Heart left ventricle (tissue), 16 donors: ENCODE results near the gene COG4. TPM values are rescaled to one million over a fixed set of nuclear protein-coding genes. Genes with fewer than 3 reads are reported as not detected.

ENCODE experiments used
- ATAC-seq, 4 donors: fragments of 200-7000 bp; cut with Tn5 transposase; one replicate each; pipeline ENCODE4 v1.9.1; 2020 to 2022; ENCODE audit warnings: moderate library complexity in 4 of 4, mild to moderate bottlenecking in 3 of 4, moderate number of reproducible peaks in 1 of 4
- DNase-seq, 5 donors: peaks; one replicate each; pipeline ENCODE4 v3.0.0-alpha.2; 2020
- H3K27ac ChIP-seq, 12 donors: fragments of 200-600 bp; sonication (generic) in 4 of 12; one replicate each; pipeline versions ENCODE4 v1.5.0 to v1.8.0; 2016 to 2022; ENCODE audit warnings: mild to moderate bottlenecking in 2 of 12
- H3K27me3 ChIP-seq, 9 donors: fragments of 200-600 bp; sonication (generic) in 2 of 9; one replicate each; pipeline versions ENCODE4 v1.5.1 to v1.8.0; 2016 to 2022; ENCODE audit warnings: mild to moderate bottlenecking in 3 of 9
- H3K36me3 ChIP-seq, 9 donors: fragments of 200-600 bp; sonication (generic) in 2 of 9; one replicate each; pipeline versions ENCODE4 v1.5.0 to v1.8.0; 2018 to 2022; ENCODE audit warnings: mild to moderate bottlenecking in 2 of 9
- H3K4me1 ChIP-seq, 12 donors: fragments of 200-600 bp; sonication (generic) in 4 of 12; one replicate each; pipeline versions ENCODE4 v1.5.0 to v1.8.0; 2016 to 2022; ENCODE audit warnings: mild to moderate bottlenecking in 3 of 12
- H3K4me3 ChIP-seq, 12 donors: fragments of 200-600 bp; sonication (generic) in 4 of 12; one replicate each; pipeline versions ENCODE4 v1.5.0 to v1.8.0; 2017 to 2022; ENCODE audit warnings: mild to moderate bottlenecking in 9 of 12, moderate library complexity in 4 of 12
- H3K9me3 ChIP-seq, 12 donors: fragments of 200-600 bp; sonication (generic) in 4 of 12; one replicate each; pipeline versions ENCODE4 v1.5.0 to v1.8.0; 2016 to 2022; ENCODE audit warnings: mild to moderate bottlenecking in 1 of 12
- POLR2A ChIP-seq, 2 donors: fragments of 450-650 bp; IDR thresholded peaks; one replicate each; pipeline ENCODE4 v1.6.1; 2017; ENCODE audit warnings: antibody characterized with exemption in 2 of 2, mild to moderate bottlenecking in 2 of 2, moderate library complexity in 2 of 2
- WGBS, 4 donors: extraction: QIAGEN DNeasy Blood & Tissue Kit in 2 of 4; methylation state at CpG; one replicate each; pipeline versions ENCODE4 v1.1.5 to v1.1.7; 2013 to 2018; 5-methylcytosine and 5-hydroxymethylcytosine counted together
- intact Hi-C, 10 donors: fragments of 100-400 bp; cut with DNase I; formaldehyde crosslinking; loops; one replicate each; pipeline versions ENCODE4 v1.11.1 to v1.14.2; 2022
- polyA plus RNA-seq, 2 donors: library from polyadenylated mRNA; stranded (reverse); fragments of 200-250 nt; gene quantifications; one replicate each; pipeline ENCODE4 v1.2.3, GENCODE V29; 2013
- total RNA-seq, 9 donors: library from RNA; depleted of rRNA in 2 of 9; stranded (reverse); fragments of >200 nt in 2 of 9; fragmentation: NEBNext Ultra II Directional in 3 of 9; extraction: Animal tissue kit (Norgen Biotek cat#: 25700) in 3 of 9; gene quantifications; one replicate each; pipeline versions ENCODE4 v1.1.0 to v1.2.4, GENCODE V29; 2016 to 2023
- TF ChIP-seq, protein P1 (sequence below), 12 donors: fragments of 200-600 bp; sonication (generic) in 4 of 12; IDR thresholded peaks; one replicate each; pipeline versions ENCODE4 v1.5.0 to v1.8.0; 2018 to 2022; ENCODE audit warnings: antibody characterized with exemption in 12 of 12, mild to moderate bottlenecking in 5 of 12
- donor health status: ischemic (EF 13 %, LVEDD 7.1; RV severe dilation, severe dysfunction).
- donor health status: healthy with polysubstance abuse.
- donor health status: DM: no; HTN: yes; CAD: no.
- donor health status: DM: no; HTN: no; CAD: no.
- donor health status: ischemic (EF 25% LVEDD 6.9; RV normal size, moderate dysfunction).
- donor health status: ischemic (EF 25% LVEDD 5.7; RV mildly dilated, moderate dysfunction).
- donor health status: healthy.
- donor health status: DM: yes; HTN: yes; CAD: no.
- donor health status: ischemic (EF 35%, LVEDD 5.7; RV mildly dilated, moderate dysfunction).
- donor health status: nonischemic (EF 11% LVEDD 7.7; RV severe dilation, severe dysfunction).
- donor health status: DM: yes; HTN: yes; CAD: no.
- donor health status: PGD.
- donor health status: ischemic (EF 29% LVEDD 5.4; RV normal size, mild dysfunction).
- donor health status: nonischemic (EF 23%, LVEDD 6.1; RV moderate dilation, normal function).

Gene COG4
- total and polyA plus RNA-seq, 11 donors = 30.7 to 45.7 (median 39.8) TPM

DNA sequence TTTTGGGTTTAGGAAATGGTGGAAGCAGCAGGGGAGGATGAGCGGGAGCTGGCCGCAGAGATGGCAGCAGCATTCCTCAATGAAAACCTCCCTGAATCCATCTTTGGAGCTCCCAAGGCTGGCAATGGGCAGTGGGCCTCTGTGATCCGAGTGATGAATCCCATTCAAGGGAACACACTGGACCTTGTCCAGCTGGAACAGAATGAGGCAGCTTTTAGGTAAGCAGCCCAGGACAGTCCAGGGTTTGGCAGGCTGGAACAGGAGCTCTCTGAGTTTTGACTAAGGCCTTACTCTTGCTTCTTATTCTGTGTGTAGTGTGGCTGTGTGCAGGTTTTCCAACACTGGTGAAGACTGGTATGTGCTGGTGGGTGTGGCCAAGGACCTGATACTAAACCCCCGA is 41.7 kb upstream of the COG4 start:
- ATAC-seq = peak; percentile 21 to 37 (median 32)
- Histone ChIP-seq H3K4me3 (no peak overlapping the region), H3K27ac (no peak overlapping the region), H3K36me3 (peaks cover 0 to 100% (median 100%) of the 10 kb centered on the region in 9 donors), H3K4me1 (peaks cover 0 to 3% (median 0%) of the 10 kb centered on the region in 12 donors), H3K9me3 (no peaks in the 10 kb centered on the region), H3K27me3 (no peaks in the 10 kb centered on the region)
- TF ChIP-seq POLR2A (IDR thresholded peaks at IDR 0.05) = no peak
- TF ChIP-seq, protein P1, sequence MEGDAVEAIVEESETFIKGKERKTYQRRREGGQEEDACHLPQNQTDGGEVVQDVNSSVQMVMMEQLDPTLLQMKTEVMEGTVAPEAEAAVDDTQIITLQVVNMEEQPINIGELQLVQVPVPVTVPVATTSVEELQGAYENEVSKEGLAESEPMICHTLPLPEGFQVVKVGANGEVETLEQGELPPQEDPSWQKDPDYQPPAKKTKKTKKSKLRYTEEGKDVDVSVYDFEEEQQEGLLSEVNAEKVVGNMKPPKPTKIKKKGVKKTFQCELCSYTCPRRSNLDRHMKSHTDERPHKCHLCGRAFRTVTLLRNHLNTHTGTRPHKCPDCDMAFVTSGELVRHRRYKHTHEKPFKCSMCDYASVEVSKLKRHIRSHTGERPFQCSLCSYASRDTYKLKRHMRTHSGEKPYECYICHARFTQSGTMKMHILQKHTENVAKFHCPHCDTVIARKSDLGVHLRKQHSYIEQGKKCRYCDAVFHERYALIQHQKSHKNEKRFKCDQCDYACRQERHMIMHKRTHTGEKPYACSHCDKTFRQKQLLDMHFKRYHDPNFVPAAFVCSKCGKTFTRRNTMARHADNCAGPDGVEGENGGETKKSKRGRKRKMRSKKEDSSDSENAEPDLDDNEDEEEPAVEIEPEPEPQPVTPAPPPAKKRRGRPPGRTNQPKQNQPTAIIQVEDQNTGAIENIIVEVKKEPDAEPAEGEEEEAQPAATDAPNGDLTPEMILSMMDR (IDR thresholded peaks at IDR 0.05) = no peak
- 74 to 80% (median 77%) methylated on average over 4 of the region's 4 CpGs for WGBS, 4 donors
- no peak for DNase-seq
- intact Hi-C loops = no loop called here

DNA sequence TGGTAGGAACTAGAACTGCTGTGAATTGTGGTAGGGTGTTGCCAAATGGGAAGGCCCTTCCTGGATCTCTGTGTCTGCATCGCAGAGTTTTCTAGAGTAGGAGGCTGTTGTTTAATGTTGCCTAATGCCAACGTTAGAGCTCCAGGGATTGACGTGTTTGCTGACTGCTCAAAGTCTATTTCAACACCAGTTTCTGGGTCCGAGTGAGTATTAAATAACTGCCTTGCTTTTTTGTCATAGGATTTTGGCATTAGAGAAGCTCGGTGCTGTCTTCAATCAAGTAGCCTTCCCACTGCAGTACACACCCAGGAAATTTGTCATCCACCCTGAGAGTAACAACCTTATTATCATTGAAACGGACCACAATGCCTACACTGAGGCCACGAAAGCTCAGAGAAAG is 40.3 kb upstream of the COG4 start:
- DNase-seq (no peak), ATAC-seq (no peak)
- TF ChIP-seq POLR2A (IDR thresholded peaks at IDR 0.05) = no peak
- TF ChIP-seq, protein P1 (IDR thresholded peaks at IDR 0.05) = no peak
- H3K36me3 ChIP-seq = peaks cover 0 to 100% (median 100%) of the 10 kb centered on the region in 9 donors
- WGBS, 4 donors = 59 to 80% (median 72%) methylated on average over 7 of the region's 7 CpGs
- H3K27me3 ChIP-seq = no peaks in the 10 kb centered on the region
- peaks cover 0 to 3% (median 0%) of the 10 kb centered on the region in 12 donors for H3K4me1 ChIP-seq
- H3K9me3 ChIP-seq = no peaks in the 10 kb centered on the region
- intact Hi-C loops = no loop called here
- H3K27ac ChIP-seq = no peak overlapping the region
- no peak overlapping the region for H3K4me3 ChIP-seq

DNA sequence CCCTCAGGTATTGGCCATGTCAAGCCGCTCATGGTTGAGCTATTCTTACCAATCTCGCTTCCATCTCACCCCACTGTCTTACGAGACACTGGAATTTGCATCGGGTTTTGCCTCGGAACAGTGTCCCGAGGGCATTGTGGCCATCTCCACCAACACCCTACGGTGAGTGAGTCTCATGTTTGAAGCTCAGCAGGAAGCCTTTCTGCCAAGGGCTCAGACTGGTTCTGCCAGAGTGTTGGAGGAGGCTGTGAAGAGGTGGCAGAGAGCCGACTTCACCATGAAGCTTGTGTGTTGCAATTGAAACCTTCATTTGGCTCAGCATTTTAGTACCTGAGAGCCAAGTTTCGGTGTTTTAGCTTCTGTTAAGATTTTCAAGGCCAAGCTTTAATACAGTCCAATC is 38.3 kb upstream of the COG4 start:
- ATAC-seq = no peak
- TF ChIP-seq, protein P1 (IDR thresholded peaks at IDR 0.05) = no peak
- no peak for TF ChIP-seq POLR2A (IDR thresholded peaks at IDR 0.05)
- no peak overlapping the region for H3K27ac ChIP-seq
- H3K27me3 ChIP-seq = no peaks in the 10 kb centered on the region
- WGBS, 4 donors = 90 to 94% (median 92%) methylated on average over 9 of the region's 9 CpGs
- no peaks in the 10 kb centered on the region for H3K9me3 ChIP-seq
- peaks cover 0 to 3% (median 0%) of the 10 kb centered on the region in 12 donors for H3K4me1 ChIP-seq
- no peak overlapping the region for H3K4me3 ChIP-seq
- H3K36me3 ChIP-seq = peaks cover 0 to 100% (median 100%) of the 10 kb centered on the region in 9 donors
- intact Hi-C loops = no loop called here
- no peak for DNase-seq

DNA sequence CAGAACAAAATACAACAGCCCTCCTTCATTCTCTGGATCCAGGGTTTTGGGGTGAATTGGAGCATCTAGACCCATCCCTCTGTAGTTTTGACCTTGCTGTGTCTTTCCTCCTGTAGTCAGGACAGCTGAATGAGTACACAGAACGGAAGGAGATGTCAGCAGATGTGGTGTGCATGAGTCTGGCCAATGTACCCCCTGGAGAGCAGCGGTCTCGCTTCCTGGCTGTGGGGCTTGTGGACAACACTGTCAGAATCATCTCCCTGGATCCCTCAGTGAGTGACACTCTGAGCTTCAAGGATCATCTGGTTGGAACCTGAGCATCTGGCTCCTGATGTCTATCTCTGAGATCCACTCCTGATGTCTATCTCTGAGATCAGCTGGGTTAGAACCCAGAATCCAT is 32.7 kb upstream of the COG4 start:
- ATAC-seq = peak in 2 of 4 donors; percentile 39 to 45
- Histone ChIP-seq H3K4me3 (no peak overlapping the region), H3K9me3 (no peaks in the 10 kb centered on the region), H3K36me3 (peaks cover 0 to 100% (median 99%) of the 10 kb centered on the region in 9 donors), H3K4me1 (peaks cover 0 to 27% (median 0%) of the 10 kb centered on the region in 12 donors), H3K27ac (peak overlapping the region in 1 of 12 donors; percentile 6), H3K27me3 (no peaks in the 10 kb centered on the region)
- peak in 1 of 5 donors; percentile 23 for DNase-seq
- WGBS, 4 donors = 39 to 62% (median 54%) methylated on average over 3 of the region's 3 CpGs
- intact Hi-C loops = no loop called here
- TF ChIP-seq POLR2A (IDR thresholded peaks at IDR 0.05) = no peak
- TF ChIP-seq, protein P1 (IDR thresholded peaks at IDR 0.05) = no peak
